Measurements from ENCODE around the gene ITSN1.

DNA sequence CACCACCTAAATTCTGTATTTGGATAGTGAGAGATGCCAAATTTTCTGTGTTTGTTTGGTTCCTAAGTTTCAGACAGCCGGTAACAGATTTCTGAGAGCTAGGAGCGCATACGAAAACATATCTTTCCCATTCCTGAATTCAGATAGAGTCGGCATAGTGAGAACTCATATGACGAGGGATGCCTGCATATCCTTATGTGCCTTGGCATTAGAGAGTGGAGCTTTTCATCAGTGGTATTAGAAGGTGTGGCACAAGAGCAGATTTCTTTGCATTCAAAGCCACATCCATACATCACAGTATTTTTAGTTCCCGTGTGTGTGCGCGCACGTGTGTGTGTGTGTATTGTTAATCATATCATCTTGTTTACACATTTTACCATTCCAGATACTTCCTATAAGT is 187.5 kb downstream of the ITSN1 start:
- TF ChIP-seq EZH2 (IDR thresholded peaks at IDR 0.05; ENCODE audit: insufficient read depth, poor library complexity, severe bottlenecking): no peak
- no peak for TF ChIP-seq EZH2phosphoT487 (IDR thresholded peaks at IDR 0.05; ENCODE audit: insufficient read depth, low read depth)
